T-cell (primary cell): ENCODE results near the gene KAZN. TPM values are rescaled to one million over a fixed set of nuclear protein-coding genes. Genes with fewer than 3 reads are reported as not detected.

Source experiments
- ATAC-seq, 4 experiments: fragments of 200-7000 bp in 3 of 4; fragments of 150-1000 bp in 1 of 4; cut with Tn5 transposase; replicated peaks in 1 of 4; 1 replicate in 3 of 4; 2 replicates in 1 of 4; pipeline ENCODE4 v1.10.0; 2021; ENCODE audit warnings: moderate library complexity in 3 of 4, mild to moderate bottlenecking in 2 of 4, moderate number of reproducible peaks in 1 of 4
- CTCF ChIA-PET, 2 donors: fragments of 300-600 bp; sonication (Branson Sonifier 250); formaldehyde crosslinking; loops; one replicate each; lab custom pipeline; 2022; ENCODE audit warnings: antibody characterized with exemption in 2 of 2; lab: Charles Lee
- POLR2A ChIA-PET, 2 donors: fragments of 300-600 bp; sonication (Branson Sonifier 250); formaldehyde crosslinking; loops; one replicate each; lab custom pipeline; 2022; ENCODE audit warnings: antibody characterized with exemption in 2 of 2; lab: Charles Lee
- DNase-seq, 35 experiments: peaks; one replicate each; pipeline versions ENCODE4 v3.0.0 to v3.0.0-alpha.2; 2013 to 2023
- H3K27ac ChIP-seq: one replicate; pipeline ENCODE4 v1.5.1; 2013; ENCODE audit warnings: low read length
- H3K27me3 ChIP-seq, 2 experiments: replicated peaks in 1 of 2; 1 replicate in 1 of 2; 2 replicates in 1 of 2; pipeline versions ENCODE4 v1.6.1 to v1.7.0; 2013; ENCODE audit warnings: low read length in 1 of 2, mixed read lengths in 1 of 2; ENCODE audit not compliant: control insufficient read depth in 2 of 2, insufficient read depth in 2 of 2; ENCODE audit errors: extremely low read depth in 1 of 2
- H3K36me3 ChIP-seq, 2 donors: 1 replicate in 1 of 2; 2 replicates in 1 of 2; pipeline versions ENCODE4 v1.6.1 to v1.7.0; 2013; ENCODE audit warnings: low read length in 1 of 2; ENCODE audit not compliant: control insufficient read depth in 2 of 2, insufficient read depth in 1 of 2; ENCODE audit errors: extremely low read depth in 1 of 2
- H3K4me1 ChIP-seq, 2 experiments: 1 replicate in 1 of 2; 2 replicates in 1 of 2; pipeline versions ENCODE4 v1.6.1 to v1.7.0; 2013; ENCODE audit warnings: low read length in 2 of 2, mixed read lengths in 1 of 2; ENCODE audit not compliant: insufficient read depth in 2 of 2, control insufficient read depth in 1 of 2; ENCODE audit errors: extremely low read depth in 1 of 2
- H3K4me3 ChIP-seq, 2 donors: 1 replicate in 1 of 2; 2 replicates in 1 of 2; pipeline versions ENCODE4 v1.5.1 to v1.7.0; 2013; ENCODE audit warnings: mild to moderate bottlenecking in 2 of 2, low read length in 1 of 2, moderate library complexity in 1 of 2; ENCODE audit not compliant: control insufficient read depth in 1 of 2; ENCODE audit errors: extremely low read depth in 1 of 2
- H3K9me3 ChIP-seq: 2 replicates; pipeline ENCODE4 v1.7.0; 2013
- H3K27ac Mint-ChIP-seq, 2 donors: one replicate each; pipeline ENCODE4 v1.8.0; 2020 to 2021; ENCODE audit warnings: mild to moderate bottlenecking in 2 of 2, mixed read lengths in 2 of 2
- H3K27me3 Mint-ChIP-seq, 2 donors: one replicate each; pipeline ENCODE4 v1.8.0; 2021 to 2022; ENCODE audit warnings: mixed read lengths in 2 of 2
- H3K36me3 Mint-ChIP-seq: one replicate; pipeline ENCODE4 v1.8.0; 2021; ENCODE audit warnings: mixed read lengths
- H3K4me1 Mint-ChIP-seq, 3 donors: one replicate each; pipeline ENCODE4 v1.8.0; 2020 to 2022; ENCODE audit warnings: mixed read lengths in 3 of 3, mild to moderate bottlenecking in 1 of 3
- H3K4me3 Mint-ChIP-seq, 3 donors: one replicate each; pipeline ENCODE4 v1.8.0; 2020 to 2022; ENCODE audit warnings: mild to moderate bottlenecking in 3 of 3, mixed read lengths in 3 of 3, moderate library complexity in 3 of 3
- H3K9me3 Mint-ChIP-seq, 3 donors: one replicate each; pipeline ENCODE4 v1.8.0; 2020 to 2022; ENCODE audit warnings: mixed read lengths in 3 of 3
- WGBS: methylation state at CpG from one replicate; pipeline ENCODE4 v1.1.5; 2013; ENCODE audit warnings: missing lambda C conversion rate; ENCODE audit not compliant: insufficient coverage; 5-methylcytosine and 5-hydroxymethylcytosine counted together
- total RNA-seq, 35 experiments: library from RNA in 6 of 35; stranded (reverse) in 6 of 35; fragments of 120-200 nt in 1 of 35; gene quantifications; one replicate each; pipeline versions ENCODE4 v1.2.1 to v1.2.4 and lab custom pipeline; 2013 to 2026

The KAZN gene
- total RNA-seq, 5 donors from 2014 or later (not counting 1 experiment from before 2014, with no cell fraction given), result 0.18 to 0.58 (median 0.30) TPM

- H3K9me3 Mint-ChIP-seq, result no peaks in the 10 kb centered on the region
- peaks cover 3 to 4% of the 10 kb centered on the region in 2 donors for H3K27me3 Mint-ChIP-seq
- peaks cover 6 to 8% (median 7%) of the 10 kb centered on the region in 3 donors for H3K4me1 Mint-ChIP-seq
- ChIA-PET POLR2A (interaction anchor here in 1 of 2 donors (0.6 kb wide), 1 partner anchor 1236 kb away, joined by 4 read pairs; no protein-coding TSS in a partner anchor), CTCF (interaction anchor here (0.6 kb wide), 2 partner anchors 244 to 409 kb away, joined by 3 to 5 read pairs; no protein-coding TSS in a partner anchor)
- no peaks in the 10 kb centered on the region for H3K9me3 ChIP-seq
- H3K27ac ChIP-seq, result no peak overlapping the region
- no peak overlapping the region for H3K27ac Mint-ChIP-seq
- ATAC-seq (no peak), DNase-seq (no peak)
- H3K36me3 Mint-ChIP-seq, result no peaks in the 10 kb centered on the region
- H3K4me1 ChIP-seq, result no peaks in the 10 kb centered on the region
- no peak overlapping the region for H3K4me3 Mint-ChIP-seq
- WGBS, result 70% methylated on average over 2 of the region's 6 CpGs
- H3K36me3 ChIP-seq, result no peaks in the 10 kb centered on the region
- peaks cover 0 to 10% of the 10 kb centered on the region in 2 experiments for H3K27me3 ChIP-seq
- H3K4me3 ChIP-seq, result no peak overlapping the region
Measured at GRCh38 chr1:15029036-15029435, 430.6 kb downstream of the KAZN start.

- Histone ChIP-seq H3K27me3 (peaks cover 0 to 10% of the 10 kb centered on the region in 2 experiments), H3K4me3 (no peak overlapping the region), H3K27ac (no peak overlapping the region), H3K4me1 (peaks cover 0 to 5% of the 10 kb centered on the region in 2 experiments), H3K9me3 (no peaks in the 10 kb centered on the region), H3K36me3 (no peaks in the 10 kb centered on the region)
- ATAC-seq (no peak), DNase-seq (no peak)
- H3K4me3 Mint-ChIP-seq, result no peak overlapping the region
- H3K9me3 Mint-ChIP-seq, result no peaks in the 10 kb centered on the region
- peaks cover 9 to 10% (median 10%) of the 10 kb centered on the region in 3 donors for H3K4me1 Mint-ChIP-seq
- peaks cover 3 to 4% of the 10 kb centered on the region in 2 donors for H3K27me3 Mint-ChIP-seq
- no peak overlapping the region for H3K27ac Mint-ChIP-seq
- ChIA-PET CTCF (no interaction called here), POLR2A (no interaction called here)
- whole genome bisulfite sequencing, result 89% methylated on average over 3 of the region's 8 CpGs
- H3K36me3 Mint-ChIP-seq, result no peaks in the 10 kb centered on the region
Measured at GRCh38 chr1:15029786-15030185, 431.3 kb downstream of the KAZN start.

GRCh38 chr1:15031251-15031933 lies 432.9 kb downstream of the KAZN start:
- no peak overlapping the region for H3K4me3 Mint-ChIP-seq
- no peak for ATAC-seq
- H3K27ac ChIP-seq, result no peak overlapping the region
- no peak for DNase-seq
- H3K27me3 Mint-ChIP-seq, result peaks cover 3 to 4% of the 10 kb centered on the region in 2 donors
- H3K9me3 ChIP-seq, result no peaks in the 10 kb centered on the region
- ChIA-PET CTCF (no interaction called here), POLR2A (no interaction called here)
- H3K4me1 ChIP-seq, result peaks cover 0 to 5% of the 10 kb centered on the region in 2 experiments
- peaks cover 9 to 10% (median 10%) of the 10 kb centered on the region in 3 donors for H3K4me1 Mint-ChIP-seq
- H3K36me3 Mint-ChIP-seq, result no peaks in the 10 kb centered on the region
- WGBS, result 92% methylated on average over 2 of the region's 8 CpGs
- no peaks in the 10 kb centered on the region for H3K36me3 ChIP-seq
- H3K9me3 Mint-ChIP-seq, result no peaks in the 10 kb centered on the region
- no peak overlapping the region for H3K4me3 ChIP-seq
- H3K27me3 ChIP-seq, result peaks cover 0 to 10% of the 10 kb centered on the region in 2 experiments
- H3K27ac Mint-ChIP-seq, result no peak overlapping the region

- peaks cover 3 to 4% of the 10 kb centered on the region in 2 donors for H3K27me3 Mint-ChIP-seq
- peaks cover 9 to 10% (median 10%) of the 10 kb centered on the region in 3 donors for H3K4me1 Mint-ChIP-seq
- WGBS, result 0% methylated on average over 1 of the region's 4 CpGs
- ATAC-seq (no peak), DNase-seq (no peak)
- no peaks in the 10 kb centered on the region for H3K9me3 Mint-ChIP-seq
- H3K4me1 ChIP-seq, result peaks cover 0 to 5% of the 10 kb centered on the region in 2 experiments
- H3K27me3 ChIP-seq, result peaks cover 0 to 12% of the 10 kb centered on the region in 2 experiments
- H3K36me3 Mint-ChIP-seq, result no peaks in the 10 kb centered on the region
- H3K4me3 ChIP-seq, result no peak overlapping the region
- H3K27ac Mint-ChIP-seq, result no peak overlapping the region
- H3K9me3 ChIP-seq, result no peaks in the 10 kb centered on the region
- H3K36me3 ChIP-seq, result no peaks in the 10 kb centered on the region
- no peak overlapping the region for H3K4me3 Mint-ChIP-seq
- ChIA-PET CTCF (interaction anchor here in 1 of 2 donors (0.5 kb wide), 1 partner anchor 333 kb away, joined by 4 read pairs; no protein-coding TSS in a partner anchor), POLR2A (no interaction called here)
- H3K27ac ChIP-seq, result no peak overlapping the region
Measured at GRCh38 chr1:15033264-15033663, 434.8 kb downstream of the KAZN start.

GRCh38 chr1:15034656-15035055 lies 436.2 kb downstream of the KAZN start:
- no peak for ATAC-seq
- no peak overlapping the region for H3K27ac Mint-ChIP-seq
- H3K36me3 Mint-ChIP-seq, result no peaks in the 10 kb centered on the region
- no peaks in the 10 kb centered on the region for H3K9me3 ChIP-seq
- H3K4me3 ChIP-seq, result no peak overlapping the region
- no peaks in the 10 kb centered on the region for H3K36me3 ChIP-seq
- H3K27me3 ChIP-seq, result peaks cover 0 to 3% of the 10 kb centered on the region in 2 experiments
- ChIA-PET POLR2A (no interaction called here), CTCF (no interaction called here)
- peaks cover 9 to 10% (median 10%) of the 10 kb centered on the region in 3 donors for H3K4me1 Mint-ChIP-seq
- no peak overlapping the region for H3K4me3 Mint-ChIP-seq
- WGBS, result 91% methylated on average over 16 of the region's 16 CpGs
- peaks cover 0 to 5% of the 10 kb centered on the region in 2 experiments for H3K4me1 ChIP-seq
- peaks cover 0 to 1% of the 10 kb centered on the region in 2 donors for H3K27me3 Mint-ChIP-seq
- no peak overlapping the region for H3K27ac ChIP-seq
- DNase-seq, result no peak
- no peaks in the 10 kb centered on the region for H3K9me3 Mint-ChIP-seq

- DNase-seq, result no peak
- Mint-ChIP-seq H3K4me1 (peaks cover 9 to 10% (median 10%) of the 10 kb centered on the region in 3 donors), H3K36me3 (no peaks in the 10 kb centered on the region), H3K4me3 (no peak overlapping the region), H3K9me3 (no peaks in the 10 kb centered on the region), H3K27me3 (no peaks in the 10 kb centered on the region), H3K27ac (no peak overlapping the region)
- Histone ChIP-seq H3K36me3 (no peaks in the 10 kb centered on the region), H3K27me3 (peaks cover 0 to 2% of the 10 kb centered on the region in 2 experiments), H3K4me3 (no peak overlapping the region), H3K4me1 (peaks cover 0 to 5% of the 10 kb centered on the region in 2 experiments), H3K27ac (no peak overlapping the region), H3K9me3 (no peaks in the 10 kb centered on the region)
- ChIA-PET CTCF (no interaction called here), POLR2A (no interaction called here)
- ATAC-seq, result no peak
- WGBS, result no CpG with 5 or more reads among the region's 3 CpGs
Measured at GRCh38 chr1:15035236-15035635, 436.8 kb downstream of the KAZN start.
